Ureter (tissue), 1 donor: ENCODE measurements around the gene CBX3. TPM values are rescaled to one million over a fixed set of nuclear protein-coding genes. Genes with fewer than 3 reads are reported as not detected.
"Not testable (repeated sequence)": the region's sequence is repeated elsewhere in the genome, so short reads cannot be mapped to it uniquely, and the experiment has no call there.

ENCODE experiments used
- DNase-seq: peaks from one replicate; pipeline ENCODE4 v3.0.0-alpha.2; 2020; ENCODE audit warnings: low spot score
- total RNA-seq: library from RNA; stranded (reverse); gene quantifications from one replicate; pipeline ENCODE4 v1.2.4, GENCODE V29; 2023
- donor health status: DM: yes; HTN: yes; CAD: no.

Gene CBX3
- total RNA-seq, 1 donor from 2014 or later = 87.0 TPM

- no peak for DNase-seq
Observed at GRCh38 chr7:26188206-26188956, 13.2 kb upstream of the CBX3 start.

DNA sequence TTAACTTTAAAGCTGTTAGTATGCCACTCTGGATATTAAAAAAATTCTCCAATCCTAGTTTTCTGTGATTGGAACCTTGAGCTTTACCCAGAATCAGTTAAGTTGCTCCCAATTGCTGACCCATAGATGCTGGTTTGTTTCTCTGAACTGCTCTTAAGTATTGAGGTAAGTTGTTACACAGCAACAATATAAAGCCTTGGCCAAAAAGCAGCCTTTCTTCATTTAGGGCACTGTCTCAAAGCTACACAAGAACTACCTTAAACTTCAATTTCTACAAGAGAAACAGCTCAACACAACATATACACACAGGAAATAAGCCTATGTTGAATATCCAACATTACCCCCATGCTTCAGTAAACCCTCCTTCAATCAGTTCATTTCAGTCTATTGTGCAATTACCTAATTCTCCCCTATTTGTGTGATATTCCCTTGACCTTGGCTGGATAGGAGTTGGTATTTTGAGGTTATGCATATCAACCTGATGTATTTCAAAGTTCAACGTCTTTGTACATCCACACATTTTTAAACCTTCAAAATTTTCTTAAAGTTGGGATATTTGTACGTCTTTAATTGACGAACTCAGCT lies 12.5 kb upstream of the CBX3 start:
- no peak for DNase-seq

- no peak for DNase-seq
Observed at GRCh38 chr7:26189697-26190096, 11.8 kb upstream of the CBX3 start.

DNA sequence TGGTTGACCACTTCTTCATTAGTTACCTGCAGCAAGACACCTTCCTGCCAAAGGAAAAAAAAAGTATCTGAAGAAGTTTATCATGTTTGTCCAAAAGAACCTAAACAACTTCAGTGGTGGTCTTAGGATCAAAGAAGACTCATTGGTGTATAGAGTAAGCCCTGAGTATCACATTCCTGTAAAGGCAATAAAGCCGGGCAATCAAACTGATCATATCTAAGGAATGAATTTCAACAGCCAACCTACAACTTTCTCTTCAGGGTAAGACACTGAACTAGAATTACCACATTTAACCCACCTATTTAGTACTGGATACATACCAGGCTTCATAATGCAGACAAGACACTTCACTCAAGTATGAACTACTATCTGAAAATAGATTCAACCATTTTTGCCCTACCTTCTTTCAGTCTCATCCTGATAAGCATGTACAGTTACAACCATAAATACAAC lies 11.1 kb upstream of the CBX3 start:
- no peak for DNase-seq

DNA sequence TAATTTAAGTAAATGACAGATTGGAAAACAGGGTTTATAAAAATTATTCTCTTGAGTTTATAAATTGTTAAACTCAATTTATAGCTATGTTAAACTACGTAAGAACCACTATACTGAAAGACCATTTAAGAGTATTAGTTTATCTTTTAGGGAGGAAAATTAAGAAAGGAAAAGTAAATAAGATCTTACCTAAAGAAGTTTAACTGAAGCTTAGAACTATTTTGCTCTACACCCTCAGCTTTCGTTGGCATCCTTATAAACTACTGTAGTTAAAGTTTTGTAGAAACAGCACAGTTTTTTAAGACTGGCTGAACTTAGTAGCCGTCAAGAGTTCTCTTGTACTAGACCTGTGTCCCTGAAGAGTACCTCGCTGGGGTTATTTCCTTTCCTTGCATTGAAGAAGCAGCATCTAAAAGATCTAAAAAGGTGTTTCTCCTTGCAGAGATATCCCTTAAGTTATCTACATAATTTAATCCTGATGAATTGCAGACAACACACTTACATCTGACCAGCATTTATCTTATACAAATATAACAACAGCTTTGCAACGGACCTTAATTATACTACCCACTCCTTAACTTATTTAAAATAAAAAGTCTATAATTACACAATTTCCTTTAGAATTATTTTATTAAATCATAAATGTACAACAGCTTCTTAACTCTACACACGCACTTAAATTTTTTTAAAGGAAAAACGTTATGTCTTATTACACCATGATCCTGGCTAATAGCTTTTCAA lies 10.1 kb upstream of the CBX3 start:
- DNase-seq = no peak

DNA sequence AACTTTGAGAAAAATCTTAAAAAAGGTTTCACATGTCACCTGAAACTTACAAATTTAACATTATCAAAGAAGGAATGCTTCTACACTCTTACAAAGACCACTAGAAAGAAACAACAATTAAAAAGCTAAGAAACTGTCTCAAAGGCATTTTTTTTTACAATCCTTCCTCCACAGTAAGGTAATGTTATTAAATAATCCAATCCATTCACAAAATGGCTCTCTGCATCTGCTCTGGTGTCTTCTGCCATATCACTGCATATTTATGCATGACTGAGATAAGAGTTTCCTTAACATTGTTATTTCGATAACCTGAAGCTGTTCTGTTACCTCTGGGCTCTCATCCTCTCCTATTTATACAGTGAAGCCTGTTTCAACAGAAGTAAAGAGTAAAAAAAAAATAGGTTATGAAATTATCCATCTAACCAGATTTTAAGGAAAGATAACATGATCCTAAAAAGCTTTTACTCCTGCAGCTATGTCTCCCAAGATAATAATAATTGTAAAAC lies 9.5 kb upstream of the CBX3 start:
- DNase-seq = no peak

DNA sequence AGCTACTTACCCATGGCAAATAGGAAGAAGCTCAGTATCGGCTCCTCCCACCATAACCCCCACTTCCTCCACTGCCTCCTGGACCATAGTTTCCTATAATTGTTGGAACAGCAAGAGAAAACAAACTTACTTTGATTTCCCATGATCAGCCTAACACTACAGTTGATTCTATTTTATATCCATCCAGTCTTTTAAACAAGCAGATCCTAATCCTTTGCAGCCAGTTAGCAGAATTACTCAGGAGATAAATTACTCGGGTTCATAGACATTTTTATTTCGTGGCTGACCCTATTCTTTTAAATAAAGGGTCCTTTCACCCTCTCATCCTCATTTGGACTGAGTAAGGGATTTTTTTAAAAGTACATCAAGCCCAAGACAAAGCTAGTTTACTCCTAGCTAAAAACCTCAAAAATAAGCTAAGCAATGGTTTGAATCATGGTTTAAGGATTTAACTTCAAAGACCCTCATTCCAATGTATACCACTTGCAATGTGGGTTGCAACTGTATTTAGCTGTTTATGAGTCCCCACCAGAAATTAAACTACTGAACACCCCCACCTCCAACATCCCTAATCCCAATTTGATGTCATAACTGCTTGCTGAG lies 9.0 kb upstream of the CBX3 start:
- DNase-seq = no peak

DNA sequence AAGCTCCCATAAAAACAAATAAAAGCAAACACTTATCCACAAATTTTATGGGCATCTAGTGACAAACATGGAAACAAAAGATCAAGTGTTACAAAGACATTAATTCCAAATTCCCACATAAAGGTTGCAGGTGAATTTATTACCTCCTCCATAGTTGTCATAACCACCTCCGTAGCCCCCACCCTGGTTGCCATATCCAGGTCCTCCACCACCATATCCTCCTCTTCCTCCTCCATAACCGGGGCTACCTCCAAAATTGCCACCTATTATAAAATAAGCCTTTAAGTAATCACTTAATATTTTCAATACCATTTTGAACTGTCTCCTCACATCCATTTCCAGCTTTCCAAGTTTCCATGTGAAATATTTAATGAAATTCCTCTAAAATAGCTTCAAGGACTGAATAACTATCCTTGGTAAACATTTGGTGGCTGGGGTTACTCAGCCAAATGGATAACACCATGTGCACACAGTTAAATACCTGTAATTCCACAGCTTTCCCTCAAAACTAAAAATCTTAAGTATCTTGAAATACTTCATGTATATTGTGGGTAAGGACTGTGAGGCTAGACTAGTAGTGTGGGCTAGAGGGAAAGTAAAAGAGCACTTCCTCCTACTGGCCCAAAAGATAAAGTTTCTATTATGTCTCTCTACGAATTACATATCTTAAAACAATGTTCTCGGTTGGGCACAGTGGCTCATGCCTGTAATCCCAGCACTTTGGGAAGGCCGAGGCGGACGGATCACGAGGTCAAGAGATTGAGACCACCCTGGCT lies 7.9 kb upstream of the CBX3 start:
- DNase-seq = no peak

DNA sequence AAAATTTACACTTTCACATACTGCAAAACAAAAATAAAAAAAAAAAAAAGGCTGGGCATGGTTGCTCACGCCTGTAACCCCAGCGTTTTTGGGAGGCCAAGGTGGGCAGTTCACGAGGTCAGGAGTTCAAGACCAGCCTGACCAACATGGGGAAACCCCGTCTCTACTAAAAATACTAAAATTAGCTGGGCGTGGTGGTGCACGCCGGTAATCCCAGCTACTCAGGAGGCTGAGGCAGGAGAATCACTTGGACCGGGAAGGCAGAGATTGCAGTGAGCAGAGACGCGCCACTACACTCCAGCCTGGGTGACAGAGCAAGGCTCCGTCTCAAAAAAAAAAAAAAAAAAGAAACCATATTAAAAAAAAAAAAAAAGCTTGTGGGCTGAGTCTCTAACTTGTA lies 6.8 kb upstream of the CBX3 start:
- not testable (repeated sequence) for DNase-seq

DNA sequence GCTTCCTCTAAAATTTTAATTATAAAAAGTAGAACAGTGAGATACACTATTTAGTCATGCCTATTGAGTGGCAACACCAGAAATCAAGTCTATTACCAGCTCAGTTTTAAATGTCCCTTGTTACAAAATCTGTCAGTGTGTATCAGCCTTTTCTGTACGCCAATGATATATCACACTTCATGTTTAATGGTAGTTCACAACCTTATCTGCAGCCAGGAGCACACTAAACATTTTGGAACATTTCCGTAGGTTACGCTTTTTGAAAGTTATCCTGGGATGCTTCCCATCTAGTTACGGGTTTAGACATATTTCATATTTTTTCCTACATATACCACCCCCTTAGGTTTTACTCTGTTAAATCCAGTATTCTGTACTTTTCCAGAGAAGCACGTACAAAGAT lies 6.4 kb upstream of the CBX3 start:
- no peak for DNase-seq

DNA sequence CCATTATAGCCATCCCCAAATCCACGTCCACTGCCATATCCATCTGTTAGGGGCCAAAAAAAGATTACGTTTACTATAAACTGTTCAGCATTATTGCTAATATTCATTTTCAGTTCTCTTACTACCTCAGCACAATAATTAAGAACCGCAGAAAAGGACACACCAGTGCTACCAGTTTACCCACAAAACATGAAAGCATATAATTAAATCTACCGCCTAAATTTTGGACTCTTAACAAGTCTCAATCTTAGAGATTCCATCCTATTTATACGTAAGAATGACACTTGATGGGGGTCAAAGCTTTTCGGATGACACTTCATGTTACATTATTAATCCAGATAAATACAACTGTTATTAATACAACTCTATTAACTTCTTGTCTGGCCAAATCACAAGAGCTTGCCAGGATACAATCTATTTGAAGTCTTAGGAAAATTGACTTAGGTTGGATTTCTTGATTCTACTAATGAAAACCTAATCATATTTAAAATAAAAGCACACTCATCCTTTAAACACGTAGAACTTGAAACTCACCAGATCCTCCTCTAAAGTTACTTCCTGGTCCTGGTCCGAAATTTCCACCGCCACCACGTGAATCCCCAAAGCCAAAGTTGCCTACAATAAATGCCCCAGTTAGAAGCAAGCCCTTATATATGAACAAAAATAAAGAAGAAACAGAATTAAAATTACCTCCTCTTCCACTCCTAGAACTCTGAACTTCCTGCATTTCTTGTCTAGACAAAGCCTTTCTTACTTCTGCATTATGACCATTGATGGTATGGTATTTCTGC lies 5.5 kb upstream of the CBX3 start:
- no peak for DNase-seq

GRCh38 chr7:26197153-26198115 lies 4.1 kb upstream of the CBX3 start:
- no peak for DNase-seq

- no peak for DNase-seq
Observed at GRCh38 chr7:26198133-26198780, 3.3 kb upstream of the CBX3 start.

GRCh38 chr7:26198781-26199169 lies 2.8 kb upstream of the CBX3 start:
- DNase-seq = no peak

DNA sequence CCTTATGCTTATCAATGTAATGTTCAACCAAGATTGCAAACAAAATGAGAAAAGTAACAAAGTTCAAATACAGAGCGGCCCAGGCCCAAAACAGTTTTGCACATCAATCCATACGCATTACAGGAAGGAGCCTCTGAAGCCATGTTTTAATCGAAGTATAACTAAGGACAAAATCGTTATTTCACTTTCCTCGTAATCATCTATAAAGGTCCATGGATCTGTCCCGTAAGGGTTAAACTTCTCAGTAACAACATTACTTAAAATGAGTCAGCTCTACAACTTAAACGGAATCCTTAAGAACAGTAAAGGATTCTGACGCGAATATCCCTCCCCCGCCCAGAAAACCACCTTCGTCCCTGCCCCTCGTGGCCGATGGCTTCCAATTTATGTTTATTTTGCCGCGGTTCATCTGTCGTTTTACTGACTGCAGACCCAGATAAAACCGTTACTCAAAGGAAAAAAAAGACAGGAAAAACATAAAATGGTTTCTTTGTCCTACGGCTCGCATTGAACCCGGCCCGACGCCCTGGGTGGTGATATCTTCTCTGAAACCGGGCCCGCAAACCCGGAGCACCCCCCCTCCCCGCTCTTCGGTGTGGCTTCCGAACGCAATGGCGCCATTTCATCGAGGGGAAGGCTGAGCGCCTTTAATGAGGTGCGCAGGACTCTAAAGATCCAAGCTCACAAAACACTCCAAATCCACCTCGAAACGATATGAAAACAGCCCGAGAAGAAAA lies 2.1 kb upstream of the CBX3 start:
- peak; percentile 78 for DNase-seq

DNA sequence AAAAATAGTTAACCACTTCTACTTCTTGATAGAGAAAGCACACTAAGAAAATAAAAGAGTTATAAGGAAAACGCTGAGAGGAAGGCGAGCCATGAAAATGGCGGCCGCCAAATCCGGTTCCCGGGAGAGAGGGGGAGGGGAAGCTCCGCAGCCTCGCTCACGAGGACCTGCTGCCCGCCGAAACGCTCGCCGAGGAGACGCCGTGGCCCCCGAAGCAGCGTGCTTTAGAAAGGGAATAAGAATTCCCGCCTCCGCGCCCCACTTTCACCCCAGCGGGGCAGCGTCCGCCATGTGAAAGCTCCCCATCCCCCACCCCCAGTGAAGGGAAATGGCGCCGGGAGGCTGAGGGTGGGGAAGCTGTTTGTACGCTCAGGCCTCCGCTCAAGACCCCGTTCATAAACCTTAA lies 1.5 kb upstream of the CBX3 start:
- peak; percentile 79 for DNase-seq

DNA sequence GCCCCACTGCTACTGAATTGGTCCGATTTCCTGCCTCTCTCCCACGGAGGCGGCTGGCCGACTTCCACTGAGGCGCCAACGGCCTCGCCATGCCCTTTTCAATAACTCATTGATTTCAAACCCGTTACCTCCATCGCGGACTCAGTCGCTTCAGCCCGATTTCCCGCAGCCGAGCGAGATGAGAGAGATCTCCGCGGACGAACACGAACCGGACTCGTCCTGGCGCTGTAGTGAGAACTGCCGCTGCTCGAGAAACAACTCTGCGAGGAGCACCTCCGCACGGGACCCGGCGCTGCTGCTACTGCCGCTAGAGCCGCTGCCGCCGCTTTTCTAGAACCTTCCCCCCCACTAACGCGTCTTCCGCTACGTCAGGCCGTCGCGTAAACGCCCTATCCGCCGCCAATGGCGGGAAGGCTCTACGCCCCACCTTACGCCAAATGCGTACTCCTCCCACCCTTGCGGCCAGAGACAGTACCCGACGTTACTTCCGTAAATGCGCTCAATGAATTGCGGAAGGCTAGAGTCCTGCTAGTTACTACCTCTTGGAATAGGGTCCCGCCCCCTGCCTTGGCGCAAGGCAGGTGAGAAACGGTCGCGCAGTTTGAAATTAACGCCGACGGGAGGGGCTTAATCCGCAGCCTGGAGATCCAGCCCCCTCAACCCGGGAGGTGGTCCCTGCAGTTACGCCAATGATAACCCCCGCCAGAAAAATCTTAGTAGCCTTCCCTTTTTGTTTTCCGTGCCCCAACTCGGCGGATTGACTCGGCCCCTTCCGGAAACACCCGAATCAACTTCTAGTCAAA lies 900 bp upstream of the CBX3 start, which contains the start of gene HNRNPA2B1:
HNRNPA2B1 (minus strand) TSS at position 303 of the 803 bp plus-strand sequence; CDS start at position 134, 169 bp downstream.
- peak; percentile 98 for DNase-seq
